IPS-18c (cell line): ENCODE measurements around the gene WNK2.

ENCODE experiments used
- H3K4me3 ChIP-seq: 2 replicates; pipeline ENCODE4 v1.7.0; 2013; ENCODE audit warnings: low read depth, mild to moderate bottlenecking, low read length, moderate library complexity; ENCODE audit not compliant: insufficient read depth
- H3K9me3 ChIP-seq: one replicate; pipeline ENCODE4 v1.6.1; 2013; ENCODE audit warnings: mild to moderate bottlenecking, low read length, moderate library complexity; ENCODE audit not compliant: control insufficient read depth, insufficient read depth

The WNK2 gene

GRCh38 chr9:93178851-93179786, 4.8 kb upstream of the WNK2 start:
- no peaks in the 10 kb centered on the region for H3K9me3 ChIP-seq
- no peak overlapping the region for H3K4me3 ChIP-seq

- no peak overlapping the region for H3K4me3 ChIP-seq
- no peaks in the 10 kb centered on the region for H3K9me3 ChIP-seq
Measured at GRCh38 chr9:93180938-93181337, 3.0 kb upstream of the WNK2 start.

- H3K9me3 ChIP-seq, result no peaks in the 10 kb centered on the region
- no peak overlapping the region for H3K4me3 ChIP-seq
Measured at GRCh38 chr9:93181672-93182435, 2.1 kb upstream of the WNK2 start.

GRCh38 chr9:93182572-93182971, 1.4 kb upstream of the WNK2 start:
- Histone ChIP-seq H3K9me3 (no peaks in the 10 kb centered on the region), H3K4me3 (no peak overlapping the region)

GRCh38 chr9:93183131-93183662, 742 bp upstream of the WNK2 start:
- no peak overlapping the region for H3K4me3 ChIP-seq
- no peaks in the 10 kb centered on the region for H3K9me3 ChIP-seq

GRCh38 chr9:93184432-93185265, 710 bp downstream of the WNK2 start:
- Histone ChIP-seq H3K9me3 (no peaks in the 10 kb centered on the region), H3K4me3 (peak overlapping the region; percentile 65)

GRCh38 chr9:93185266-93186214, 1.6 kb downstream of the WNK2 start:
- peak overlapping the region; percentile 47 for H3K4me3 ChIP-seq
- H3K9me3 ChIP-seq, result no peaks in the 10 kb centered on the region

- no peaks in the 10 kb centered on the region for H3K9me3 ChIP-seq
- H3K4me3 ChIP-seq, result no peak overlapping the region
Measured at GRCh38 chr9:93186215-93186945, 2.4 kb downstream of the WNK2 start.

GRCh38 chr9:93187047-93187446, 3.1 kb downstream of the WNK2 start:
- Histone ChIP-seq H3K9me3 (no peaks in the 10 kb centered on the region), H3K4me3 (no peak overlapping the region)

- no peak overlapping the region for H3K4me3 ChIP-seq
- no peaks in the 10 kb centered on the region for H3K9me3 ChIP-seq
Measured at GRCh38 chr9:93187574-93187973, 3.6 kb downstream of the WNK2 start.

- H3K4me3 ChIP-seq, result no peak overlapping the region
- no peaks in the 10 kb centered on the region for H3K9me3 ChIP-seq
Measured at GRCh38 chr9:93188426-93189368, 4.8 kb downstream of the WNK2 start.

- Histone ChIP-seq H3K4me3 (no peak overlapping the region), H3K9me3 (no peaks in the 10 kb centered on the region)
Measured at GRCh38 chr9:93189369-93190132, 5.6 kb downstream of the WNK2 start.

GRCh38 chr9:93190133-93190525, 6.2 kb downstream of the WNK2 start:
- no peak overlapping the region for H3K4me3 ChIP-seq
- H3K9me3 ChIP-seq, result no peaks in the 10 kb centered on the region

GRCh38 chr9:93190656-93191353, 6.9 kb downstream of the WNK2 start:
- H3K9me3 ChIP-seq, result no peaks in the 10 kb centered on the region

More at GRCh38 chr9:93190656-93191353, 6.9 kb downstream of the WNK2 start:
- no peak overlapping the region for H3K4me3 ChIP-seq
